SK-N-SH (cell line): ENCODE data around the gene KCNN1.
"Not testable (repeated sequence)": the region's sequence is repeated elsewhere in the genome, so short reads cannot be mapped to it uniquely, and the experiment has no call there.

Experiments
- POLR2AphosphoS5 ChIP-seq: IDR thresholded peaks from 2 replicates; pipeline ENCODE4 v1.6.1; 2012; ENCODE audit warnings: low read depth, low read length
- TAF1 ChIP-seq: IDR thresholded peaks from 2 replicates; pipeline ENCODE4 v1.6.1; 2012; ENCODE audit warnings: low read depth, mild to moderate bottlenecking, low read length, moderate library complexity, borderline replicate concordance
- TF ChIP-seq, protein P1 (sequence below): fragments of 200-600 bp; sonication (generic); IDR thresholded peaks from 2 replicates; pipeline ENCODE4 v1.6.1; 2017; ENCODE audit warnings: antibody characterized with exemption, mild to moderate bottlenecking, moderate library complexity

DNA sequence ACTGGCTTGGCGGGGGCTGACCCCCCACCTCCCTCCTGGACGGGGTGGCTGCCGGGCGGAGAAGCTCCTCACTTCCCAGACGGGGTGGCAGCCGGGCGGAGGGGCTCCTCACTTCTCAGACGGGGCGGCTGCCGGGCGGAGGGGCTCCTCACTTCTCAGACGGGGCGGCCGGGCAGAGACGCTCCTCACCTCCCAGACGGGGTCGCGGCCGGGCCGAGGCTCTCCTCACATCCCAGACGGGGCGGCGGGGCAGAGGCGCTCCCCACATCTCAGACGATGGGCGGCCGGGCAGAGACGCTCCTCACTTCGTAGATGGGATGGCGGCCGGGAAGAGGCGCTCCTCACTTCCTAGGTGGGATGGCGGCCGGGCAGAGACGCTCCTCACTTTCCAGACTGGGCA, 38.8 kb downstream of the KCNN1 start:
- TF ChIP-seq POLR2AphosphoS5, TAF1: not testable (repeated sequence)
- TF ChIP-seq, protein P1, sequence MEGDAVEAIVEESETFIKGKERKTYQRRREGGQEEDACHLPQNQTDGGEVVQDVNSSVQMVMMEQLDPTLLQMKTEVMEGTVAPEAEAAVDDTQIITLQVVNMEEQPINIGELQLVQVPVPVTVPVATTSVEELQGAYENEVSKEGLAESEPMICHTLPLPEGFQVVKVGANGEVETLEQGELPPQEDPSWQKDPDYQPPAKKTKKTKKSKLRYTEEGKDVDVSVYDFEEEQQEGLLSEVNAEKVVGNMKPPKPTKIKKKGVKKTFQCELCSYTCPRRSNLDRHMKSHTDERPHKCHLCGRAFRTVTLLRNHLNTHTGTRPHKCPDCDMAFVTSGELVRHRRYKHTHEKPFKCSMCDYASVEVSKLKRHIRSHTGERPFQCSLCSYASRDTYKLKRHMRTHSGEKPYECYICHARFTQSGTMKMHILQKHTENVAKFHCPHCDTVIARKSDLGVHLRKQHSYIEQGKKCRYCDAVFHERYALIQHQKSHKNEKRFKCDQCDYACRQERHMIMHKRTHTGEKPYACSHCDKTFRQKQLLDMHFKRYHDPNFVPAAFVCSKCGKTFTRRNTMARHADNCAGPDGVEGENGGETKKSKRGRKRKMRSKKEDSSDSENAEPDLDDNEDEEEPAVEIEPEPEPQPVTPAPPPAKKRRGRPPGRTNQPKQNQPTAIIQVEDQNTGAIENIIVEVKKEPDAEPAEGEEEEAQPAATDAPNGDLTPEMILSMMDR, result not testable (repeated sequence)
